ENCODE results near the gene KIAA1191. TPM values are rescaled to one million over a fixed set of nuclear protein-coding genes. Genes with fewer than 3 reads are reported as not detected.
A peak's percentile ranks its signal among the peaks of the same experiment; 100 is the strongest.

KIAA1191 gene
- total RNA-seq, 1 experiment from 2014 or later = 92.7 TPM

GRCh38 chr5:176384991-176385390, 23.4 kb upstream of the KIAA1191 start:
- peaks cover 19% of the 10 kb centered on the region for H3K4me1 Mint-ChIP-seq
- ChIA-PET POLR2A (no interaction called here), CTCF (no interaction called here)
- H3K4me3 Mint-ChIP-seq = no peak overlapping the region
- ATAC-seq (no peak), DNase-seq (ENCODE audit: low spot score) (no peak)
- TF ChIP-seq IRF2 (CRISPR knock-in tag; IDR thresholded peaks at IDR 0.05; ENCODE audit: borderline replicate concordance, low read depth) (no peak), NR2C2 (CRISPR knock-in tag; IDR thresholded peaks at IDR 0.05) (no peak), ZMAT4 (CRISPR knock-in tag; IDR thresholded peaks at IDR 0.05) (no peak), ATF6 (CRISPR knock-in tag; IDR thresholded peaks at IDR 0.05) (no peak), ZNF138 (CRISPR knock-in tag; conservative IDR thresholded peaks at IDR 0.05) (no peak), SP1 (CRISPR knock-in tag; conservative IDR thresholded peaks at IDR 0.05) (no peak), ZNF512 (CRISPR knock-in tag; IDR thresholded peaks at IDR 0.05; ENCODE audit: borderline replicate concordance) (no peak), ZNF263 (CRISPR knock-in tag; IDR thresholded peaks at IDR 0.05; ENCODE audit: low read depth) (no peak), MLX (CRISPR knock-in tag; IDR thresholded peaks at IDR 0.05) (no peak), NR1H2 (CRISPR knock-in tag; IDR thresholded peaks at IDR 0.05) (no peak), RELA (CRISPR knock-in tag; IDR thresholded peaks at IDR 0.05; ENCODE audit: borderline replicate concordance) (no peak)
- H3K9me3 Mint-ChIP-seq = no peaks in the 10 kb centered on the region
- peaks cover 48% of the 10 kb centered on the region for H3K36me3 Mint-ChIP-seq
- H3K27me3 Mint-ChIP-seq (ENCODE audit: low read depth) = no peaks in the 10 kb centered on the region; the same call in 1 of the 2 replicates
- H3K27ac Mint-ChIP-seq = 0 out of 2 replicates have a peak overlapping the region, but pooled peaks have one; percentile 36

- ATAC-seq (no peak), DNase-seq (ENCODE audit: low spot score) (no peak)
- ChIA-PET CTCF (no interaction called here), POLR2A (no interaction called here)
- Mint-ChIP-seq H3K27ac (0 out of 2 replicates have a peak overlapping the region, but pooled peaks have one; percentile 36), H3K36me3 (peaks cover 53% of the 10 kb centered on the region), H3K4me3 (no peak overlapping the region), H3K4me1 (peaks cover 16% of the 10 kb centered on the region), H3K27me3 (ENCODE audit: low read depth) (no peaks in the 10 kb centered on the region; the same call in 1 of the 2 replicates), H3K9me3 (no peaks in the 10 kb centered on the region)
- TF ChIP-seq ZNF532 (CRISPR knock-in tag; IDR thresholded peaks at IDR 0.05; ENCODE audit: borderline replicate concordance) (no peak), MXD4 (CRISPR knock-in tag; IDR thresholded peaks at IDR 0.05; ENCODE audit: borderline replicate concordance) (no peak), ZNF138 (CRISPR knock-in tag; conservative IDR thresholded peaks at IDR 0.05) (no peak), CREB1 (CRISPR knock-in tag; IDR thresholded peaks at IDR 0.05) (no peak), CREM (CRISPR knock-in tag; IDR thresholded peaks at IDR 0.05) (no peak), MAX (CRISPR knock-in tag; IDR thresholded peaks at IDR 0.05) (no peak), USF2 (CRISPR knock-in tag; IDR thresholded peaks at IDR 0.05) (no peak), NFE2L1 (CRISPR knock-in tag; IDR thresholded peaks at IDR 0.05) (no peak), JUN (CRISPR knock-in tag; IDR thresholded peaks at IDR 0.05) (no peak), CTCF (IDR thresholded peaks at IDR 0.05) (no peak), SMAD3 (CRISPR knock-in tag; IDR thresholded peaks at IDR 0.05; ENCODE audit: borderline replicate concordance) (no peak), RELA (CRISPR knock-in tag; IDR thresholded peaks at IDR 0.05; ENCODE audit: borderline replicate concordance) (no peak), E2F5 (CRISPR knock-in tag; IDR thresholded peaks at IDR 0.05) (no peak)
Observed at GRCh38 chr5:176384366-176384930, 22.9 kb upstream of the KIAA1191 start.

Measured in WTC11 (cell line).